ENCODE measurements around the gene TRIM26.

DNA sequence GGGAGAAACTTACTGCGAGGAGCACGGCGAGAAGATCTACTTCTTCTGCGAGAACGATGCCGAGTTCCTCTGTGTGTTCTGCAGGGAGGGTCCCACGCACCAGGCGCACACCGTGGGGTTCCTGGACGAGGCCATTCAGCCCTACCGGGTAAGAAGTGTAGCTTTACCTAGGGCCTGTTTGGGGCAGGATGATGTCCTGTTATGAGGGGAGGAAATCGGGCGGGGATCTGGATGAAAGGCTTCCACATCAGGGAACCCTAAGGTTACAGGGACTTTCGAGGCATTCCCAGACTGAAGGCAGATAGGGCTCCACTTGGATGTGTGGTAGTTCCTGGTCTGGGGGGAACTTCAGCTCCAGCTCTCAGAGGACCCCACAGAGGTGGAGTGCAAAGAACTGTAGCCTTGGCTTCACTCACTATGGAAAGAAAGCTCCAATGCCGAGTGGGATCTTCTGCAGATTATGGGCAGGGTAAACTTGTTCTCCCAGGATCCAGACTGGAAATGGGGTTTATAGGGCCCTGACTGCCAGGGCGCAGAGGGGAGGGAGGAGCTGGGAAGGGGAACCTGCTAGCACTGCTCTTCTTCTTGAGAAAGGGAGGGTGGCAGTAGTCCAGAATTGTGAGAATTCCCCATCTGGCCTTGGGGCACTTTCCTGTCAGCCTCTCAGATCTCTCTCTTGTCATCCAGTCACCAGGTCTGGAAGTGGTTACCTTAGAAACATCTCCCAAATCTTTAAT is 49.1 kb downstream of the TRIM26 start:
- TF ChIP-seq, protein P1, sequence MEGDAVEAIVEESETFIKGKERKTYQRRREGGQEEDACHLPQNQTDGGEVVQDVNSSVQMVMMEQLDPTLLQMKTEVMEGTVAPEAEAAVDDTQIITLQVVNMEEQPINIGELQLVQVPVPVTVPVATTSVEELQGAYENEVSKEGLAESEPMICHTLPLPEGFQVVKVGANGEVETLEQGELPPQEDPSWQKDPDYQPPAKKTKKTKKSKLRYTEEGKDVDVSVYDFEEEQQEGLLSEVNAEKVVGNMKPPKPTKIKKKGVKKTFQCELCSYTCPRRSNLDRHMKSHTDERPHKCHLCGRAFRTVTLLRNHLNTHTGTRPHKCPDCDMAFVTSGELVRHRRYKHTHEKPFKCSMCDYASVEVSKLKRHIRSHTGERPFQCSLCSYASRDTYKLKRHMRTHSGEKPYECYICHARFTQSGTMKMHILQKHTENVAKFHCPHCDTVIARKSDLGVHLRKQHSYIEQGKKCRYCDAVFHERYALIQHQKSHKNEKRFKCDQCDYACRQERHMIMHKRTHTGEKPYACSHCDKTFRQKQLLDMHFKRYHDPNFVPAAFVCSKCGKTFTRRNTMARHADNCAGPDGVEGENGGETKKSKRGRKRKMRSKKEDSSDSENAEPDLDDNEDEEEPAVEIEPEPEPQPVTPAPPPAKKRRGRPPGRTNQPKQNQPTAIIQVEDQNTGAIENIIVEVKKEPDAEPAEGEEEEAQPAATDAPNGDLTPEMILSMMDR (IDR thresholded peaks at IDR 0.05 in 4 of 5, conservative IDR thresholded peaks at IDR 0.05 in 1 of 5), result no peak
- no peak for TF ChIP-seq POLR2A (IDR thresholded peaks at IDR 0.05)

All from gastrocnemius medialis (tissue), 4 donors.